Adrenal gland (tissue), 12 donors: Measurements from ENCODE around the gene STAB2. TPM values are rescaled to one million over a fixed set of nuclear protein-coding genes. Genes with fewer than 3 reads are reported as not detected.

Experiments used
- DNase-seq, 7 donors: peaks; one replicate each; pipeline ENCODE4 v3.0.0-alpha.2; 2019 to 2020
- H3K27ac ChIP-seq, 5 donors: fragments of 200-600 bp; sonication (generic) in 4 of 5; 1 replicate in 3 of 5; 2 replicates in 2 of 5; pipeline versions ENCODE4 v1.5.1 to v1.8.0; 2016 to 2020; ENCODE audit warnings: mild to moderate bottlenecking in 1 of 5
- H3K27me3 ChIP-seq: fragments of 200-600 bp; 2 replicates; pipeline ENCODE4 v1.8.0; 2021
- H3K36me3 ChIP-seq, 2 donors: fragments of 200-600 bp; replicated peaks in 1 of 2; 1 replicate in 1 of 2; 2 replicates in 1 of 2; pipeline versions ENCODE4 v1.5.1 to v1.8.0; 2018 to 2022
- H3K4me1 ChIP-seq, 2 donors: fragments of 200-600 bp; replicated peaks in 1 of 2; 1 replicate in 1 of 2; 2 replicates in 1 of 2; pipeline versions ENCODE4 v1.5.1 to v1.8.0; 2018 to 2021
- H3K4me3 ChIP-seq, 4 donors: fragments of 200-600 bp; sonication (generic) in 3 of 4; one replicate each; pipeline ENCODE4 v1.5.1; 2016 to 2018
- H3K9me3 ChIP-seq, 3 donors: fragments of 200-600 bp; sonication (generic) in 1 of 3; replicated peaks in 1 of 3; 1 replicate in 2 of 3; 2 replicates in 1 of 3; pipeline versions ENCODE4 v1.5.1 to v1.8.0; 2016 to 2021
- CTCF ChIP-seq, 6 experiments: fragments of 450-650 bp in 4 of 6; fragments of 200-600 bp in 2 of 6; sonication (generic) in 1 of 6; IDR thresholded peaks; 1 replicate in 5 of 6; 2 replicates in 1 of 6; pipeline versions ENCODE4 v1.5.1 to v1.8.0; 2016 to 2021; ENCODE audit warnings: antibody characterized with exemption in 6 of 6, mild to moderate bottlenecking in 2 of 6, moderate library complexity in 1 of 6
- POLR2A ChIP-seq, 2 donors: fragments of 450-650 bp; IDR thresholded peaks; one replicate each; pipeline ENCODE4 v1.6.1; 2017; ENCODE audit warnings: antibody characterized with exemption in 2 of 2, mild to moderate bottlenecking in 2 of 2, moderate library complexity in 1 of 2
- WGBS, 4 donors: extraction: QIAGEN DNeasy Blood & Tissue Kit in 2 of 4; methylation state at CpG; one replicate each; pipeline versions ENCODE4 v1.1.5 to v1.1.7; 2013 to 2017; 5-methylcytosine and 5-hydroxymethylcytosine counted together
- intact Hi-C, 2 donors: fragments of 100-400 bp; cut with DNase I; formaldehyde crosslinking; loops; one replicate each; pipeline versions ENCODE4 v1.14.1 to v1.15.0; 2022 to 2023
- polyA plus RNA-seq, 3 donors: library from polyadenylated mRNA; stranded (reverse); fragments of 200-250 nt in 2 of 3; fragments of 350-450 nt in 1 of 3; fragmentation: Illumina TruSeq in 1 of 3; extraction: RNeasy Lipid Tissue Mini Kit (QIAGEN cat#74804) in 1 of 3; gene quantifications; one replicate each; pipeline ENCODE4 v1.2.3, GENCODE V29; 2013 to 2014
- total RNA-seq, 9 donors: library from RNA; depleted of rRNA in 4 of 9; stranded (reverse); fragments of >200 nt in 4 of 9; fragments of 120-200 nt in 1 of 9; fragmentation: NEBNext Ultra II Directional in 1 of 9; extraction: Animal tissue kit (Norgen Biotek cat#: 25700) in 1 of 9; gene quantifications; one replicate each; pipeline versions ENCODE4 v1.1.0 to v1.2.4, GENCODE V29; 2013 to 2023
- donor health status: healthy with polysubstance abuse.
- donor health status: Bipolar disorder and iron deficiency.
- donor health status: DM: yes; HTN: yes; CAD: no.
- donor health status: DM: no; HTN: no; CAD: no.
- donor health status: DM: no; HTN: no; CAD: no.
- donor health status: DM: yes; HTN: yes; CAD: no.

STAB2 gene
- total and polyA plus RNA-seq, 12 donors, result 0.02 to 2.1 (median 0.27) TPM; not detected in 1

- no peak overlapping the region for H3K27ac ChIP-seq
- no peaks in the 10 kb centered on the region for H3K27me3 ChIP-seq
- no peak for DNase-seq
- intact Hi-C loops, result no loop called here
- TF ChIP-seq POLR2A (IDR thresholded peaks at IDR 0.05), result no peak
- TF ChIP-seq CTCF (IDR thresholded peaks at IDR 0.05), result no peak
- no peaks in the 10 kb centered on the region for H3K4me1 ChIP-seq
- 42 to 58% (median 55%) methylated on average over 3 of the region's 3 CpGs for WGBS, 4 donors
- H3K36me3 ChIP-seq, result no peaks in the 10 kb centered on the region
- H3K9me3 ChIP-seq, result no peaks in the 10 kb centered on the region
- H3K4me3 ChIP-seq, result no peak overlapping the region
Measured at GRCh38 chr12:103556890-103557627, 30.0 kb upstream of the STAB2 start.

GRCh38 chr12:103557628-103558010 lies 29.5 kb upstream of the STAB2 start:
- no peak for DNase-seq
- H3K4me3 ChIP-seq, result no peak overlapping the region
- no peaks in the 10 kb centered on the region for H3K27me3 ChIP-seq
- no peak for TF ChIP-seq POLR2A (IDR thresholded peaks at IDR 0.05)
- no peak for TF ChIP-seq CTCF (IDR thresholded peaks at IDR 0.05)
- H3K27ac ChIP-seq, result no peak overlapping the region
- H3K4me1 ChIP-seq, result no peaks in the 10 kb centered on the region
- 69 to 74% (median 72%) methylated on average over 2 of the region's 2 CpGs for WGBS, 4 donors
- H3K36me3 ChIP-seq, result no peaks in the 10 kb centered on the region
- intact Hi-C loops, result no loop called here
- H3K9me3 ChIP-seq, result no peaks in the 10 kb centered on the region

GRCh38 chr12:103558879-103559278 lies 28.2 kb upstream of the STAB2 start:
- Histone ChIP-seq H3K4me3 (no peak overlapping the region), H3K27ac (no peak overlapping the region), H3K27me3 (no peaks in the 10 kb centered on the region), H3K36me3 (no peaks in the 10 kb centered on the region), H3K4me1 (no peaks in the 10 kb centered on the region), H3K9me3 (no peaks in the 10 kb centered on the region)
- 43 to 62% (median 46%) methylated on average over 1 of the region's 1 CpG for WGBS, 4 donors
- TF ChIP-seq CTCF (IDR thresholded peaks at IDR 0.05) (no peak), POLR2A (IDR thresholded peaks at IDR 0.05) (no peak)
- no peak for DNase-seq
- intact Hi-C loops, result no loop called here

GRCh38 chr12:103560604-103561101 lies 26.4 kb upstream of the STAB2 start:
- TF ChIP-seq CTCF (IDR thresholded peaks at IDR 0.05), result no peak
- TF ChIP-seq POLR2A (IDR thresholded peaks at IDR 0.05), result no peak
- Histone ChIP-seq H3K4me1 (no peaks in the 10 kb centered on the region), H3K27ac (no peak overlapping the region), H3K36me3 (no peaks in the 10 kb centered on the region), H3K4me3 (no peak overlapping the region), H3K27me3 (no peaks in the 10 kb centered on the region), H3K9me3 (no peaks in the 10 kb centered on the region)
- intact Hi-C loops, result no loop called here
- DNase-seq, result no peak
- 58 to 72% (median 70%) methylated on average over 2 of the region's 2 CpGs for WGBS, 4 donors
